CD4-positive, alpha-beta T cell (primary cell): ENCODE measurements around the gene GSE1. TPM values are rescaled to one million over a fixed set of nuclear protein-coding genes. Genes with fewer than 3 reads are reported as not detected.

Source experiments
- ATAC-seq: fragments of 200-7000 bp; cut with Tn5 transposase; one replicate; pipeline ENCODE4 v1.10.0; 2022; ENCODE audit warnings: mild to moderate bottlenecking; ENCODE audit not compliant: poor library complexity
- CTCF ChIA-PET: fragments of 350-600 bp; sonication (Branson Sonifier 250); formaldehyde crosslinking; loops from one replicate; lab custom pipeline; 2021; ENCODE audit warnings: antibody characterized with exemption, inconsistent platforms; lab: Charles Lee
- POLR2A ChIA-PET: fragments of 350-600 bp; sonication (Branson Sonifier 250); formaldehyde crosslinking; loops from one replicate; lab custom pipeline; 2021; ENCODE audit warnings: antibody characterized with exemption, inconsistent platforms; lab: Charles Lee
- DNase-seq, 14 experiments: peaks; one replicate each; pipeline ENCODE4 v3.0.0-alpha.2; 2013 to 2020; ENCODE audit warnings: mixed read lengths in 2 of 14
- H3K27ac ChIP-seq, 2 donors: one replicate each; pipeline versions ENCODE4 v1.5.1 to v1.7.0; 2013; ENCODE audit warnings: low read length in 2 of 2, low read depth in 1 of 2, mild to moderate bottlenecking in 1 of 2
- H3K27me3 ChIP-seq, 2 experiments: 1 replicate in 1 of 2; 2 replicates in 1 of 2; pipeline versions ENCODE4 v1.6.1 to v1.7.0; 2013; ENCODE audit warnings: low read length in 2 of 2, control low read depth in 1 of 2, mild to moderate bottlenecking in 1 of 2, moderate library complexity in 1 of 2; ENCODE audit not compliant: insufficient read depth in 2 of 2, control insufficient read depth in 1 of 2
- H3K36me3 ChIP-seq: one replicate; pipeline ENCODE4 v1.6.1; 2013; ENCODE audit warnings: low read length, control low read depth; ENCODE audit not compliant: insufficient read depth
- H3K4me1 ChIP-seq: one replicate; pipeline ENCODE4 v1.6.1; 2013; ENCODE audit warnings: low read length, control low read depth; ENCODE audit not compliant: insufficient read depth
- H3K4me3 ChIP-seq: one replicate; pipeline ENCODE4 v1.5.1; 2013; ENCODE audit warnings: mild to moderate bottlenecking, low read length, moderate library complexity
- H3K9me3 ChIP-seq, 2 experiments: 1 replicate in 1 of 2; 2 replicates in 1 of 2; pipeline versions ENCODE4 v1.6.1 to v1.7.0; 2013; ENCODE audit warnings: low read length in 2 of 2, mild to moderate bottlenecking in 2 of 2, control low read depth in 1 of 2, moderate library complexity in 1 of 2; ENCODE audit not compliant: control insufficient read depth in 1 of 2, insufficient read depth in 1 of 2
- H3K27ac Mint-ChIP-seq: one replicate; pipeline ENCODE4 v1.8.0; 2020; ENCODE audit warnings: mixed read lengths
- H3K27me3 Mint-ChIP-seq: one replicate; pipeline ENCODE4 v1.8.0; 2021; ENCODE audit warnings: mixed read lengths
- H3K36me3 Mint-ChIP-seq: one replicate; pipeline ENCODE4 v1.8.0; 2021; ENCODE audit warnings: low read depth, mixed read lengths
- H3K4me1 Mint-ChIP-seq: one replicate; pipeline ENCODE4 v1.8.0; 2021; ENCODE audit warnings: low read depth, mixed read lengths
- H3K4me3 Mint-ChIP-seq: one replicate; pipeline ENCODE4 v1.8.0; 2020; ENCODE audit warnings: mild to moderate bottlenecking, mixed read lengths
- H3K9me3 Mint-ChIP-seq: one replicate; pipeline ENCODE4 v1.8.0; 2020; ENCODE audit warnings: mixed read lengths
- intact Hi-C, 2 experiments: fragments of 100-400 bp; cut with DNase I in 1 of 2; cut with micrococcal nuclease in 1 of 2; formaldehyde crosslinking; loops; one replicate each; pipeline versions ENCODE4 v1.15.1 to v1.9.0; 2023 to 2025; cut with DNase I, micrococcal nuclease
- total RNA-seq, 174 experiments: library from RNA in 2 of 174; stranded (reverse) in 2 of 174; gene quantifications; one replicate each; pipeline ENCODE4 v1.2.3 and lab custom pipeline; 2021 to 2026
- TF ChIP-seq, protein P1 (sequence below): fragments of 200-600 bp; IDR thresholded peaks from one replicate; pipeline ENCODE4 v1.8.0; 2022; ENCODE audit warnings: antibody characterized with exemption, mild to moderate bottlenecking

The GSE1 gene
- total RNA-seq, 2 experiments from 2014 or later = 11.7 to 13.7 TPM

DNA sequence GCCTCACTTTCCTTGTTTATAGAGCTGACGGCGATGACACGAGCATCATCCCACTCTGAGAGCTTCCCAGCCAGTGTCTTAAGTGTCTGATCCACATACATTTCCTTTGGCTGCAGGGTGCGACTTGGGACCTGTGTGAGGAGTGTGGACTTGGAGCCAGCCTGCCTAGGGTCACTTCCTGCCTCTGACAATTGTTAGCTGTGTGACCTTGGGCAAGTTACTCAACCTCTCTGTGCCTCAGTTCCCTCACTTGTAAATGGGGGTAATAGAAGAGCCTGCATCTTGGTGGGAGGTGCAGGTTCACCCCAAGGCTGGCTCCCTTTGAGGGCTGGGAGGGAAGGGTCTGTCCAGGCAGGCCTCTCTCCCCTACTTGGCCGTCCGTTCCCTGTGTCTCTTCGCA lies 27.4 kb upstream of the GSE1 start:
- POLR2A ChIA-PET = no interaction called here
- H3K27ac Mint-ChIP-seq = no peak overlapping the region

DNA sequence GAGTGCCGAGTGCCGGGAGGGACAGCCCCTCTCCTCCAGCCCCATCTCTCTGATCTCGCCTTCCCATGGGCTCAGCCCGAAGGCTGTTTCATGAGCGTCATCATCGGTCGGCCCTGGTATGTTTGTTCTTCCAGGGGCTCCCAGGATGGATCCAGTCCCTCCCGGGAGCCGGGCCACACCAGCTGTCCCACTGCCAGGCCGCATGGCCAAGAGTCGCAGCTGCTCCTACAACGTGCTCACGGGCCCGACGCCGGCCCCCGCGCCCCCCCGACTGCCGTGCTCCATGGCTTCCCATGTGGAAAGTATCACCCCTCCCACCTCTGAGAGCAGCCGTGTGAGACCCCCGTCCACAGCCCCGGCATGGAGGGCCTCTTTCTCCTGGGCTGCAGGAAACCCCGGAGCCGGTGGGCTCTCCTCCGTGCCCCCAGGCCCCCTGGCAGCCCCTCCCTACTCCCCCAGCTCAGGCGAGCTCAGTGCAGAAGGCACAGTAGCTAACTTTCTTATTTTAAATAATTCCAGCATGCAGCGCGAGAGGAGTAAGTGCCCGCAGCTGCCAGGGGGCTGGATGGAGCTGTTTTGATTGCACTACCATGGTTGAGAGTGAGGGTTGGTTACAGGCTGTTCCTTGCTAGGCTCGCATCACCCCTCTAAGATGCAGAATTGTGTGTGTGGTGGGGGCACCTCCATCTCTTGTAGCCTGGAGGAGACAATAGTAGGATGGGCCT lies 26.6 kb upstream of the GSE1 start:
- Histone ChIP-seq H3K27me3 (no peaks in the 10 kb centered on the region), H3K9me3 (peaks cover 0 to 3% of the 10 kb centered on the region in 2 experiments), H3K36me3 (peaks cover 6% of the 10 kb centered on the region), H3K4me3 (no peak overlapping the region), H3K4me1 (peaks cover 4% of the 10 kb centered on the region), H3K27ac (no peak overlapping the region)
- no peak for DNase-seq
- H3K27me3 Mint-ChIP-seq = no peaks in the 10 kb centered on the region
- POLR2A ChIA-PET = no interaction called here
- no peaks in the 10 kb centered on the region for H3K9me3 Mint-ChIP-seq
- no peak overlapping the region for H3K4me3 Mint-ChIP-seq
- ATAC-seq = no peak
- CTCF ChIA-PET = no interaction called here
- no peak overlapping the region for H3K27ac Mint-ChIP-seq
- TF ChIP-seq, protein P1, sequence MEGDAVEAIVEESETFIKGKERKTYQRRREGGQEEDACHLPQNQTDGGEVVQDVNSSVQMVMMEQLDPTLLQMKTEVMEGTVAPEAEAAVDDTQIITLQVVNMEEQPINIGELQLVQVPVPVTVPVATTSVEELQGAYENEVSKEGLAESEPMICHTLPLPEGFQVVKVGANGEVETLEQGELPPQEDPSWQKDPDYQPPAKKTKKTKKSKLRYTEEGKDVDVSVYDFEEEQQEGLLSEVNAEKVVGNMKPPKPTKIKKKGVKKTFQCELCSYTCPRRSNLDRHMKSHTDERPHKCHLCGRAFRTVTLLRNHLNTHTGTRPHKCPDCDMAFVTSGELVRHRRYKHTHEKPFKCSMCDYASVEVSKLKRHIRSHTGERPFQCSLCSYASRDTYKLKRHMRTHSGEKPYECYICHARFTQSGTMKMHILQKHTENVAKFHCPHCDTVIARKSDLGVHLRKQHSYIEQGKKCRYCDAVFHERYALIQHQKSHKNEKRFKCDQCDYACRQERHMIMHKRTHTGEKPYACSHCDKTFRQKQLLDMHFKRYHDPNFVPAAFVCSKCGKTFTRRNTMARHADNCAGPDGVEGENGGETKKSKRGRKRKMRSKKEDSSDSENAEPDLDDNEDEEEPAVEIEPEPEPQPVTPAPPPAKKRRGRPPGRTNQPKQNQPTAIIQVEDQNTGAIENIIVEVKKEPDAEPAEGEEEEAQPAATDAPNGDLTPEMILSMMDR = no peak
- H3K36me3 Mint-ChIP-seq = no peaks in the 10 kb centered on the region
- H3K4me1 Mint-ChIP-seq = no peaks in the 10 kb centered on the region
- intact Hi-C loops = no loop called here

More for the DNA sequence above, 27.4 kb upstream of the GSE1 start:
- intact Hi-C loops = no loop called here
- CTCF ChIA-PET = no interaction called here
- Histone ChIP-seq H3K27ac (no peak overlapping the region), H3K4me1 (peaks cover 4% of the 10 kb centered on the region), H3K36me3 (peaks cover 6% of the 10 kb centered on the region), H3K27me3 (no peaks in the 10 kb centered on the region), H3K4me3 (no peak overlapping the region), H3K9me3 (peaks cover 0 to 4% of the 10 kb centered on the region in 2 experiments)
- Mint-ChIP-seq H3K9me3 (no peaks in the 10 kb centered on the region), H3K27me3 (no peaks in the 10 kb centered on the region), H3K36me3 (no peaks in the 10 kb centered on the region), H3K4me3 (no peak overlapping the region), H3K4me1 (no peaks in the 10 kb centered on the region)
- TF ChIP-seq, protein P1 = no peak
- ATAC-seq = no peak
- no peak for DNase-seq

DNA sequence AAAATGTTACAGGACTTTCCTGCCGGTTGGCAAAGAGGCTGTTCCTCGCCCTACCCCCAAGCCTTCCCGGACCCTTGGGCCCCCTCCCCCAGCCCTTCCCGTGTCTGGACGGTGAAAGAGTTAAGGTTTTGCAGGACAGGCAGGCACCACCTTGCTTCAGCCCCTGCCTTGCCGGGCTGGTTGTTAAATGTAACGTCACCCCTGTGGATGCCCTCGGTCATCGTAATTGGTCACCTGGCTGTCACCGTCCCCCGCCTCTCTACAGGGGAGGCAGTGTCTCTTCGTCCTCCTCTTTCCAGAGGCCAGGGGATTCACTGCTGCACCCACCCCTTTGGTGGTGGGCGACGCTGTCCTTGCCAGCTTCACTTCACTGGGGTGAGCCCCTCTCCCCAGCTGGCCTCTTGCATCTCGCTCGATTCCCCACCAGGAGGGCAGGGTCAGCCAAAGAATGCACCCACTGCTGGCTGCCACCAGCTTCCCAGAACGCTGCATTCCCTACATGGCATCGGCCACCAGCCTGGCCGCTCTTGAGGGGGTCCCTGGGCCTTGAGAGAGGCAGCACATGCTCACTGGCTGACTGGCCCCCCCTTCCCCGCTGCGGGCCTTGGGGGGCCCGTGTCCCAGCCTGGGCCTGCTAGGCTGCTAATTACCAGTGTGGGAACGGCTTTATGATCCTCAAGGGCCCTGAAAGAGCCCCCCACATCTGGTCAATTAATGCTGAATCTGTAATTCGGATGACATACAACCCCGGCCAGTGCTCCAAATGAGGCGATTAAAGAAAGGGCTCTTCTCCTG lies 25.2 kb upstream of the GSE1 start:
- H3K4me1 Mint-ChIP-seq = no peaks in the 10 kb centered on the region
- no peak for ATAC-seq

More for the DNA sequence above, 25.2 kb upstream of the GSE1 start:
- H3K4me3 Mint-ChIP-seq = no peak overlapping the region
- Histone ChIP-seq H3K9me3 (peaks cover 0 to 3% of the 10 kb centered on the region in 2 experiments), H3K27me3 (no peaks in the 10 kb centered on the region), H3K4me1 (peaks cover 4% of the 10 kb centered on the region), H3K36me3 (peaks cover 6% of the 10 kb centered on the region), H3K4me3 (no peak overlapping the region), H3K27ac (no peak overlapping the region)
- no peak overlapping the region for H3K27ac Mint-ChIP-seq
- H3K27me3 Mint-ChIP-seq = no peaks in the 10 kb centered on the region
- CTCF ChIA-PET = no interaction called here
- DNase-seq = no peak
- H3K36me3 Mint-ChIP-seq = no peaks in the 10 kb centered on the region
- TF ChIP-seq, protein P1 = no peak
- intact Hi-C loops = no loop called here
- POLR2A ChIA-PET = no interaction called here
- no peaks in the 10 kb centered on the region for H3K9me3 Mint-ChIP-seq
